HepG2 (cell line): Measurements from ENCODE around the gene PDSS2. TPM values are rescaled to one million over a fixed set of nuclear protein-coding genes. Genes with fewer than 3 reads are reported as not detected.

Experiments
- HMG20A ChIP-seq: IDR thresholded peaks from 2 replicates; pipeline ENCODE4 v1.6.1; 2016; ENCODE audit warnings: borderline replicate concordance
- MEF2D ChIP-seq: sonication (generic); formaldehyde crosslinking; IDR thresholded peaks from 2 replicates; pipeline ENCODE4 v1.5.1; 2020; ENCODE audit warnings: mild to moderate bottlenecking, missing genetic modification reagents
- MIER3 ChIP-seq: IDR thresholded peaks from 2 replicates; pipeline ENCODE4 v1.6.1; 2016; ENCODE audit warnings: missing compliant biosample characterization, borderline replicate concordance
- TARDBP ChIP-seq: sonication (generic); formaldehyde crosslinking; IDR thresholded peaks from 2 replicates; pipeline ENCODE4 v1.8.0; 2022; ENCODE audit warnings: mild to moderate bottlenecking, missing genetic modification reagents
- polyA plus RNA-seq, 8 experiments: library from polyadenylated mRNA; depleted of rRNA in 3 of 8; stranded (reverse) in 7 of 8; unstranded in 1 of 8; fragments of >200 nt; fragmentation: Illumina TruSeq in 4 of 8; extraction: Trizol in 4 of 8; gene quantifications; 2 replicates each; pipeline versions ENCODE4 v1.2.1 to v1.2.3, GENCODE V29; 2011 to 2016; ENCODE audit warnings: low read depth in 4 of 8, missing spikeins in 1 of 8, mixed read lengths in 1 of 8; ENCODE audit not compliant: insufficient read depth in 1 of 8
- total RNA-seq, 5 experiments: library from RNA; depleted of rRNA; stranded (reverse); fragments of >200 nt; fragmentation: Illumina TruSeq; extraction: Trizol; gene quantifications; 2 replicates each; pipeline ENCODE4 v1.2.3, GENCODE V29; 2016; ENCODE audit warnings: low read depth in 1 of 5
- TF ChIP-seq, protein P1 (sequence below): sonication (generic); formaldehyde crosslinking; IDR thresholded peaks from 2 replicates; pipeline ENCODE4 v1.4.0; 2020; ENCODE audit warnings: mild to moderate bottlenecking, missing genetic modification reagents, borderline replicate concordance
- TF ChIP-seq, protein P2 (sequence below): sonication (generic); formaldehyde crosslinking; IDR thresholded peaks from 2 replicates; pipeline ENCODE4 v1.8.0; 2022; ENCODE audit warnings: missing genetic modification reagents, mild to moderate bottlenecking, borderline replicate concordance
- TF ChIP-seq, protein P3 (sequence below): sonication (generic); formaldehyde crosslinking; IDR thresholded peaks from 2 replicates; pipeline ENCODE4 v1.4.0; 2020; ENCODE audit warnings: missing genetic modification reagents
- TF ChIP-seq, protein P4 (sequence below): sonication (generic); formaldehyde crosslinking; IDR thresholded peaks from 2 replicates; pipeline ENCODE4 v1.4.0; 2020; ENCODE audit warnings: missing genetic modification reagents
- TF ChIP-seq, protein P5 (sequence below), 2 experiments: sonication (generic) in 1 of 2; formaldehyde crosslinking in 1 of 2; IDR thresholded peaks; 2 replicates each; pipeline versions ENCODE4 v1.4.0 to v1.6.1; 2018 to 2020; ENCODE audit warnings: missing genetic modification reagents in 2 of 2, borderline replicate concordance in 1 of 2, low read depth in 1 of 2, mild to moderate bottlenecking in 1 of 2, missing biosample characterization in 1 of 2

PDSS2 gene
- total and polyA plus RNA-seq, 2 of the 13 experiments (the other 11 are each of a cell fraction or from before 2014, with no cell fraction given) = 16.2 to 17.0 TPM

DNA sequence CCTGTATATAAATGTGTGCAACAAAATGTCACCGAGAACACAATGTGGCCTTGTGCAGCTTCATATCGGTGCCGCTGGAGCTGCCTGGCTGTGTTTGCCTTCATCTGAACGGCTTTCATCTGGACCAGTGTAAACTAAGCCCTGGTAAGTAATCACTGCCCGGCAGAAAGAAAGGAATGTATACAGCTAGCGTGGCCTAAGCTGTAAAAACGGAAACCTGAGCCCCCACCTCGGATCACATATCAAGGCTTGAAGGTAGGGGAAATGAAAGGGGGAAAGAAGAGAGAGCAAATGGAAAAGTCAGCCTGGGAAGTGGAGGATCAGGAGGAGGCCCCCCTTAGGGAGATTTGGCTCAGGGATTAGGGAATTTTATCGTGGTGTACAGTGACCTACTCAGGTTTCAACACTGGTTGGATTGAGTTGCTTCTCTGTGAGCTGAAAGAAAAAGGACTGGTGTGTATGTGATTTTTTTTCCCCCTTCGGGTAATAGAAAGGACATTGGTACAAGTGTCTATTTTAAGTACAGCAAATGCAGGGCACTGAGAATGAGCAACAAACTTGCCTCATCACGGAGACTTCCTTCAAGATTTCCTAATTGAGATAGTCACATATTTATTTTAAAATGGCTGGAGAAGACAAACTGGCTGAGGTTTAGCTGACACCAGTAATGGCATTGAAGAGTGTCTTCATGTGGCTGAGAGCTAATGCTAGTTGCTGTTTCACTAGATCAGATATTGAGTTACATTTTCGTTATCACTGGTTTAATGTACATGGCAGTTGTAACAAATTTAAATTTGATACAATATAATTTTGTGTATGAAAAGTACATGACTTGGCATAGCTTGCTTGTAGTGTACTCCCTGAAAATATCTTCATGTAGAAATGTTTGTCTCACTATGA lies 34.0 kb upstream of the PDSS2 start (continued):
- TF ChIP-seq, protein P1, sequence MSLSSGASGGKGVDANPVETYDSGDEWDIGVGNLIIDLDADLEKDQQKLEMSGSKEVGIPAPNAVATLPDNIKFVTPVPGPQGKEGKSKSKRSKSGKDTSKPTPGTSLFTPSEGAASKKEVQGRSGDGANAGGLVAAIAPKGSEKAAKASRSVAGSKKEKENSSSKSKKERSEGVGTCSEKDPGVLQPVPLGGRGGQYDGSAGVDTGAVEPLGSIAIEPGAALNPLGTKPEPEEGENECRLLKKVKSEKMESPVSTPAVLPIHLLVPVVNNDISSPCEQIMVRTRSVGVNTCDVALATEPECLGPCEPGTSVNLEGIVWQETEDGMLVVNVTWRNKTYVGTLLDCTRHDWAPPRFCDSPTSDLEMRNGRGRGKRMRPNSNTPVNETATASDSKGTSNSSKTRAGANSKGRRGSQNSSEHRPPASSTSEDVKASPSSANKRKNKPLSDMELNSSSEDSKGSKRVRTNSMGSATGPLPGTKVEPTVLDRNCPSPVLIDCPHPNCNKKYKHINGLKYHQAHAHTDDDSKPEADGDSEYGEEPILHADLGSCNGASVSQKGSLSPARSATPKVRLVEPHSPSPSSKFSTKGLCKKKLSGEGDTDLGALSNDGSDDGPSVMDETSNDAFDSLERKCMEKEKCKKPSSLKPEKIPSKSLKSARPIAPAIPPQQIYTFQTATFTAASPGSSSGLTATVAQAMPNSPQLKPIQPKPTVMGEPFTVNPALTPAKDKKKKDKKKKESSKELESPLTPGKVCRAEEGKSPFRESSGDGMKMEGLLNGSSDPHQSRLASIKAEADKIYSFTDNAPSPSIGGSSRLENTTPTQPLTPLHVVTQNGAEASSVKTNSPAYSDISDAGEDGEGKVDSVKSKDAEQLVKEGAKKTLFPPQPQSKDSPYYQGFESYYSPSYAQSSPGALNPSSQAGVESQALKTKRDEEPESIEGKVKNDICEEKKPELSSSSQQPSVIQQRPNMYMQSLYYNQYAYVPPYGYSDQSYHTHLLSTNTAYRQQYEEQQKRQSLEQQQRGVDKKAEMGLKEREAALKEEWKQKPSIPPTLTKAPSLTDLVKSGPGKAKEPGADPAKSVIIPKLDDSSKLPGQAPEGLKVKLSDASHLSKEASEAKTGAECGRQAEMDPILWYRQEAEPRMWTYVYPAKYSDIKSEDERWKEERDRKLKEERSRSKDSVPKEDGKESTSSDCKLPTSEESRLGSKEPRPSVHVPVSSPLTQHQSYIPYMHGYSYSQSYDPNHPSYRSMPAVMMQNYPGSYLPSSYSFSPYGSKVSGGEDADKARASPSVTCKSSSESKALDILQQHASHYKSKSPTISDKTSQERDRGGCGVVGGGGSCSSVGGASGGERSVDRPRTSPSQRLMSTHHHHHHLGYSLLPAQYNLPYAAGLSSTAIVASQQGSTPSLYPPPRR (CRISPR knock-in tag) = peak; percentile 85
- TF ChIP-seq, protein P2, sequence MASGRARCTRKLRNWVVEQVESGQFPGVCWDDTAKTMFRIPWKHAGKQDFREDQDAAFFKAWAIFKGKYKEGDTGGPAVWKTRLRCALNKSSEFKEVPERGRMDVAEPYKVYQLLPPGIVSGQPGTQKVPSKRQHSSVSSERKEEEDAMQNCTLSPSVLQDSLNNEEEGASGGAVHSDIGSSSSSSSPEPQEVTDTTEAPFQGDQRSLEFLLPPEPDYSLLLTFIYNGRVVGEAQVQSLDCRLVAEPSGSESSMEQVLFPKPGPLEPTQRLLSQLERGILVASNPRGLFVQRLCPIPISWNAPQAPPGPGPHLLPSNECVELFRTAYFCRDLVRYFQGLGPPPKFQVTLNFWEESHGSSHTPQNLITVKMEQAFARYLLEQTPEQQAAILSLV (CRISPR knock-in tag) = no peak
- peak; percentile 87 for TF ChIP-seq TARDBP (CRISPR knock-in tag)
- TF ChIP-seq MEF2D (CRISPR knock-in tag) = 0 out of 2 replicates have a peak, but pooled peaks have one; percentile 30
- TF ChIP-seq, protein P3, sequence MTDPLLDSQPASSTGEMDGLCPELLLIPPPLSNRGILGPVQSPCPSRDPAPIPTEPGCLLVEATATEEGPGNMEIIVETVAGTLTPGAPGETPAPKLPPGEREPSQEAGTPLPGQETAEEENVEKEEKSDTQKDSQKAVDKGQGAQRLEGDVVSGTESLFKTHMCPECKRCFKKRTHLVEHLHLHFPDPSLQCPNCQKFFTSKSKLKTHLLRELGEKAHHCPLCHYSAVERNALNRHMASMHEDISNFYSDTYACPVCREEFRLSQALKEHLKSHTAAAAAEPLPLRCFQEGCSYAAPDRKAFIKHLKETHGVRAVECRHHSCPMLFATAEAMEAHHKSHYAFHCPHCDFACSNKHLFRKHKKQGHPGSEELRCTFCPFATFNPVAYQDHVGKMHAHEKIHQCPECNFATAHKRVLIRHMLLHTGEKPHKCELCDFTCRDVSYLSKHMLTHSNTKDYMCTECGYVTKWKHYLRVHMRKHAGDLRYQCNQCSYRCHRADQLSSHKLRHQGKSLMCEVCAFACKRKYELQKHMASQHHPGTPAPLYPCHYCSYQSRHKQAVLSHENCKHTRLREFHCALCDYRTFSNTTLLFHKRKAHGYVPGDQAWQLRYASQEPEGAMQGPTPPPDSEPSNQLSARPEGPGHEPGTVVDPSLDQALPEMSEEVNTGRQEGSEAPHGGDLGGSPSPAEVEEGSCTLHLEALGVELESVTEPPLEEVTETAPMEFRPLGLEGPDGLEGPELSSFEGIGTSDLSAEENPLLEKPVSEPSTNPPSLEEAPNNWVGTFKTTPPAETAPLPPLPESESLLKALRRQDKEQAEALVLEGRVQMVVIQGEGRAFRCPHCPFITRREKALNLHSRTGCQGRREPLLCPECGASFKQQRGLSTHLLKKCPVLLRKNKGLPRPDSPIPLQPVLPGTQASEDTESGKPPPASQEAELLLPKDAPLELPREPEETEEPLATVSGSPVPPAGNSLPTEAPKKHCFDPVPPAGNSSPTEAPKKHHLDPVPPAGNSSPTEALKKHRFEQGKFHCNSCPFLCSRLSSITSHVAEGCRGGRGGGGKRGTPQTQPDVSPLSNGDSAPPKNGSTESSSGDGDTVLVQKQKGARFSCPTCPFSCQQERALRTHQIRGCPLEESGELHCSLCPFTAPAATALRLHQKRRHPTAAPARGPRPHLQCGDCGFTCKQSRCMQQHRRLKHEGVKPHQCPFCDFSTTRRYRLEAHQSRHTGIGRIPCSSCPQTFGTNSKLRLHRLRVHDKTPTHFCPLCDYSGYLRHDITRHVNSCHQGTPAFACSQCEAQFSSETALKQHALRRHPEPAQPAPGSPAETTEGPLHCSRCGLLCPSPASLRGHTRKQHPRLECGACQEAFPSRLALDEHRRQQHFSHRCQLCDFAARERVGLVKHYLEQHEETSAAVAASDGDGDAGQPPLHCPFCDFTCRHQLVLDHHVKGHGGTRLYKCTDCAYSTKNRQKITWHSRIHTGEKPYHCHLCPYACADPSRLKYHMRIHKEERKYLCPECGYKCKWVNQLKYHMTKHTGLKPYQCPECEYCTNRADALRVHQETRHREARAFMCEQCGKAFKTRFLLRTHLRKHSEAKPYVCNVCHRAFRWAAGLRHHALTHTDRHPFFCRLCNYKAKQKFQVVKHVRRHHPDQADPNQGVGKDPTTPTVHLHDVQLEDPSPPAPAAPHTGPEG (CRISPR knock-in tag) = 0 out of 2 replicates have a peak, but pooled peaks have one; percentile 61
- TF ChIP-seq MIER3 (CRISPR knock-in tag) = peak; percentile 56; the same call in 1 of the 2 replicates
- TF ChIP-seq, protein P4, sequence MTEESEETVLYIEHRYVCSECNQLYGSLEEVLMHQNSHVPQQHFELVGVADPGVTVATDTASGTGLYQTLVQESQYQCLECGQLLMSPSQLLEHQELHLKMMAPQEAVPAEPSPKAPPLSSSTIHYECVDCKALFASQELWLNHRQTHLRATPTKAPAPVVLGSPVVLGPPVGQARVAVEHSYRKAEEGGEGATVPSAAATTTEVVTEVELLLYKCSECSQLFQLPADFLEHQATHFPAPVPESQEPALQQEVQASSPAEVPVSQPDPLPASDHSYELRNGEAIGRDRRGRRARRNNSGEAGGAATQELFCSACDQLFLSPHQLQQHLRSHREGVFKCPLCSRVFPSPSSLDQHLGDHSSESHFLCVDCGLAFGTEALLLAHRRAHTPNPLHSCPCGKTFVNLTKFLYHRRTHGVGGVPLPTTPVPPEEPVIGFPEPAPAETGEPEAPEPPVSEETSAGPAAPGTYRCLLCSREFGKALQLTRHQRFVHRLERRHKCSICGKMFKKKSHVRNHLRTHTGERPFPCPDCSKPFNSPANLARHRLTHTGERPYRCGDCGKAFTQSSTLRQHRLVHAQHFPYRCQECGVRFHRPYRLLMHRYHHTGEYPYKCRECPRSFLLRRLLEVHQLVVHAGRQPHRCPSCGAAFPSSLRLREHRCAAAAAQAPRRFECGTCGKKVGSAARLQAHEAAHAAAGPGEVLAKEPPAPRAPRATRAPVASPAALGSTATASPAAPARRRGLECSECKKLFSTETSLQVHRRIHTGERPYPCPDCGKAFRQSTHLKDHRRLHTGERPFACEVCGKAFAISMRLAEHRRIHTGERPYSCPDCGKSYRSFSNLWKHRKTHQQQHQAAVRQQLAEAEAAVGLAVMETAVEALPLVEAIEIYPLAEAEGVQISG (CRISPR knock-in tag) = peak; percentile 72
- TF ChIP-seq, protein P5, sequence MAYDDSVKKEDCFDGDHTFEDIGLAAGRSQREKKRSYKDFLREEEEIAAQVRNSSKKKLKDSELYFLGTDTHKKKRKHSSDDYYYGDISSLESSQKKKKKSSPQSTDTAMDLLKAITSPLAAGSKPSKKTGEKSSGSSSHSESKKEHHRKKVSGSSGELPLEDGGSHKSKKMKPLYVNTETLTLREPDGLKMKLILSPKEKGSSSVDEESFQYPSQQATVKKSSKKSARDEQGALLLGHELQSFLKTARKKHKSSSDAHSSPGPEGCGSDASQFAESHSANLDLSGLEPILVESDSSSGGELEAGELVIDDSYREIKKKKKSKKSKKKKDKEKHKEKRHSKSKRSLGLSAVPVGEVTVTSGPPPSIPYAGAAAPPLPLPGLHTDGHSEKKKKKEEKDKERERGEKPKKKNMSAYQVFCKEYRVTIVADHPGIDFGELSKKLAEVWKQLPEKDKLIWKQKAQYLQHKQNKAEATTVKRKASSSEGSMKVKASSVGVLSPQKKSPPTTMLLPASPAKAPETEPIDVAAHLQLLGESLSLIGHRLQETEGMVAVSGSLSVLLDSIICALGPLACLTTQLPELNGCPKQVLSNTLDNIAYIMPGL (CRISPR knock-in tag; IDR thresholded peaks at IDR 0.05; ENCODE audit: borderline replicate concordance in 1 of 2, low read depth in 1 of 2) = peak; percentile 60 to 67; a peak in 2 of 4 replicates
- TF ChIP-seq HMG20A (CRISPR knock-in tag) = peak; percentile 92; the same call in 1 of the 2 replicates
